Progenitor cell of endocrine pancreas (in vitro differentiated cells): ENCODE data around the gene EYS. TPM values are rescaled to one million over a fixed set of nuclear protein-coding genes. Genes with fewer than 3 reads are reported as not detected.

Experiments
- DNase-seq: peaks from one replicate; pipeline ENCODE4 v3.0.0; 2021; ENCODE audit warnings: low spot score; ENCODE audit not compliant: unreplicated experiment
- H3K27ac Mint-ChIP-seq: 2 replicates; pipeline ENCODE4 v1.8.0; 2021; ENCODE audit warnings: mild to moderate bottlenecking, moderate library complexity, mixed read lengths
- H3K27me3 Mint-ChIP-seq: 2 replicates; pipeline ENCODE4 v1.8.0; 2021; ENCODE audit warnings: mixed read lengths
- H3K36me3 Mint-ChIP-seq: 2 replicates; pipeline ENCODE4 v1.8.0; 2022; ENCODE audit warnings: mixed read lengths; ENCODE audit not compliant: insufficient read depth
- H3K4me1 Mint-ChIP-seq: 2 replicates; pipeline ENCODE4 v1.8.0; 2021; ENCODE audit warnings: low read depth, mixed read lengths
- H3K4me3 Mint-ChIP-seq: 2 replicates; pipeline ENCODE4 v1.8.0; 2021; ENCODE audit warnings: low read depth, mild to moderate bottlenecking, moderate library complexity, mixed read lengths
- H3K9me3 Mint-ChIP-seq: 2 replicates; pipeline ENCODE4 v1.8.0; 2021; ENCODE audit warnings: low read depth, mixed read lengths
- CTCF ChIP-seq: fragments of 200-600 bp; sonication (generic); IDR thresholded peaks from one replicate; pipeline ENCODE4 v1.5.0; 2021; ENCODE audit warnings: antibody characterized with exemption, mild to moderate bottlenecking; ENCODE audit not compliant: unreplicated experiment
- total RNA-seq: library from RNA; stranded (reverse); gene quantifications from 2 replicates; pipeline ENCODE4 v1.2.1, GENCODE V29; 2021

Gene EYS
- total RNA-seq, 1 donor from 2014 or later, result 0.46 TPM

DNA sequence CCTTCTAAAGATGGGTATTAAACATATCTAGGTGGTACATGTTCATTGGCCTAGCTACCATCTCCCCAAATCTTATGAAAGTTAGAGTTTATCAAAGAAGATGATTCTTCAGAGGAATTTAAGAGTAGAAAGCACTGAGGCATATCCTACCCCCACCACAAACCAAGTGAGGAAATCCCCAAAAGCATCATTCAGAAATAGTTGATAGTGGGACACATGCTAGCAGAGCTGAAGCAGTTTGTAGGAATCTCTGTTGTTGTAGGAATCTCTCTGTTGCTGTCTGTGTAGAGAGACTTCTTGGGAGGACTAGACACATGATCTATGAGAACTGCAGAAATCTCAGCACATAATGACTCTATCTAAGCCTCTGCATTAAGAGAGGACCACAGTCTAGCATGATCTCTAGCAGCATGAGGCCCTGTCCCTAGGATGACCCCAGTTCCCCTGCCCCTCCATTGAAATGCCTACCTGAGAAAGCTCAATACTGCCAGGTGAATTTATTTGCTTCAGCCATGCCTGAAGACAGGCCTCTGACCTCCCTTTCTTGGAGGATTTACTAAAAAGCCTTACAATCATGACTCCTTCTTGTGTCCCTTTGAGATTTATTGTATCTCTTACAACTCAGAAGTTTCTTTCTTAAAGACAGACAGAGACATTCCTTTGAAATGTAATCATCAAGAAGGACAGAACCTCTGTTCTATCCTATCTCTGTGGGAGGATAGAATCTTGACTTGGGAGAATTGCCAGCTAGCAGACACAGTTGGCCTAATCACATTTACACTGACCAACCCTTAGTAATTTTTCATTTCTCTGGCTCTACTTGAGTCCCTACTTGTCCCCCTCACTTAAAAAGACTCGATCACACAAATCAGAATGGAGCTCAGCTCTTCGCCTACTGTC is 1489.1 kb downstream of the EYS start:
- H3K27me3 Mint-ChIP-seq, result no peaks in the 10 kb centered on the region
- no peak overlapping the region for H3K27ac Mint-ChIP-seq
- no peak for DNase-seq
- no peak overlapping the region for H3K4me3 Mint-ChIP-seq
- no peaks in the 10 kb centered on the region for H3K9me3 Mint-ChIP-seq
- no peak for TF ChIP-seq CTCF
- H3K36me3 Mint-ChIP-seq, result no peaks in the 10 kb centered on the region
- no peaks in the 10 kb centered on the region for H3K4me1 Mint-ChIP-seq

DNA sequence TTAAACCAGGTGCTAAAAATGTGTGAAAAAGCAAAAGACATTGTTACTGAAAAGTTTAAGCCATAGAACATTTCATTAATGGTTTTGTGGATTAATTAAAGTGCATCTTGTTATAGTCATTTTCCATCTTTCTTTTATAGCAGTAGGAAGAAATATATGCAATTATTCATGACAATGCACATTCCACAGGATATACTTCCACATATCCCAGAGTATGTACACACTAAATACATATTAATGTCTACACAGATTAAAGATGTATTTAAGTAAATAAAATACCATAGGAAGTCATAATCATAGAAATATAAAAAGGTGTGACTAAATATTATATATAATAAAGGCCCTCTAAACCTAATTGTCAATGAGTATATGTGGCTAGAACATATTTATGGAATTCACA is 1492.7 kb downstream of the EYS start:
- no peak for DNase-seq
- H3K9me3 Mint-ChIP-seq, result no peaks in the 10 kb centered on the region
- H3K27ac Mint-ChIP-seq, result no peak overlapping the region
- H3K36me3 Mint-ChIP-seq, result no peaks in the 10 kb centered on the region
- H3K4me3 Mint-ChIP-seq, result no peak overlapping the region
- no peaks in the 10 kb centered on the region for H3K4me1 Mint-ChIP-seq
- no peak for TF ChIP-seq CTCF
- no peaks in the 10 kb centered on the region for H3K27me3 Mint-ChIP-seq

DNA sequence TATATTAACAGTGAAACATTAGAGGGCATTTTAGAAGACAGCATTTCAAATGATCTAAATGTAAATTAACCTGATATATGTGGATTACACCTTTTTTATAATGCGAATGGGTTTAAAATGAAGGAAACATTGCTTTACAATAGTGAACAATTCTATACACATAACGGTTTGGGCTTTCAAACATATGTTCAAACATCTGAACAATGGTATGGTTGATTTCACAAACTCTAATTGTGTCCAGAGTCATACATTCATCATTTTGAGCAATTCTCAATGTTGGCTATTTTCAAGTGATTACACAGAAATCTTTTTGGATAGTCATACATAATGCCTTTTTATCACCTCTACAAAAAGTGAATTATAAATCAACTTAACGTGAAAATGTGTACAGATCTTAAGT is 1493.3 kb downstream of the EYS start:
- Mint-ChIP-seq H3K27me3 (no peaks in the 10 kb centered on the region), H3K36me3 (no peaks in the 10 kb centered on the region), H3K4me3 (no peak overlapping the region), H3K9me3 (no peaks in the 10 kb centered on the region), H3K27ac (no peak overlapping the region), H3K4me1 (no peaks in the 10 kb centered on the region)
- no peak for DNase-seq
- no peak for TF ChIP-seq CTCF

GRCh38 chr6:64197246-64197645 is 1509.8 kb downstream of the EYS start:
- Mint-ChIP-seq H3K27me3 (no peaks in the 10 kb centered on the region), H3K4me1 (no peaks in the 10 kb centered on the region), H3K4me3 (no peak overlapping the region), H3K9me3 (no peaks in the 10 kb centered on the region), H3K36me3 (no peaks in the 10 kb centered on the region), H3K27ac (no peak overlapping the region)
- TF ChIP-seq CTCF, result no peak
- DNase-seq, result no peak

DNA sequence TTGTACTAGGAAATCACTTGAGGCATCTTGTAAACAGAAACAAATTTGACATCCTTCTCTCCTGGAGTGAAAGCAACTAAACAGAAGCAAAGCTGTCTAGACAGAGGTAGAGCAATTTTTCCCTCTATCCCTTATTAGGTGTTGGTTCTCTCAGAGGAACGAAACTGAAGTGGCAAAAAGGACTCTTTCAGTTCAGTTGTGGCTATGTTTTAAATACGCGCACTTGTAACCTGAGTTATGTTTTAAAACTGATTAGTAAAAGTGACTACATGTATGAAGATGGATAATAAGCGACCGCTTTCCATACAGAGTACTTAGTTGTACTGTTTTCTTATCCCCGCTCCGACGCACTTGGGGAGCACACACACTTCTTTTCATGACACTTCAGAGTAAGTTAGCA is 1520.4 kb downstream of the EYS start:
- H3K4me1 Mint-ChIP-seq, result no peaks in the 10 kb centered on the region
- H3K4me3 Mint-ChIP-seq, result no peak overlapping the region
- no peak for TF ChIP-seq CTCF
- H3K9me3 Mint-ChIP-seq, result no peaks in the 10 kb centered on the region
- H3K36me3 Mint-ChIP-seq, result no peaks in the 10 kb centered on the region
- H3K27ac Mint-ChIP-seq, result no peak overlapping the region
- H3K27me3 Mint-ChIP-seq, result no peaks in the 10 kb centered on the region
- no peak for DNase-seq
